Measurements from ENCODE around the gene SLX4IP.
"Not testable (repeated sequence)": the region's sequence is repeated elsewhere in the genome, so short reads cannot be mapped to it uniquely, and the experiment has no call there.

The SLX4IP gene

GRCh38 chr20:10579942-10580341 lies 144.8 kb downstream of the SLX4IP start:
- DNase-seq, result no peak

GRCh38 chr20:10580700-10581099 lies 145.6 kb downstream of the SLX4IP start:
- DNase-seq, result no peak

- no peak for DNase-seq
These were observed 146.7 kb downstream of the SLX4IP start for GRCh38 chr20:10581823-10582222.

- DNase-seq, result no peak
These were observed 149.3 kb downstream of the SLX4IP start for GRCh38 chr20:10584371-10584770.

DNA sequence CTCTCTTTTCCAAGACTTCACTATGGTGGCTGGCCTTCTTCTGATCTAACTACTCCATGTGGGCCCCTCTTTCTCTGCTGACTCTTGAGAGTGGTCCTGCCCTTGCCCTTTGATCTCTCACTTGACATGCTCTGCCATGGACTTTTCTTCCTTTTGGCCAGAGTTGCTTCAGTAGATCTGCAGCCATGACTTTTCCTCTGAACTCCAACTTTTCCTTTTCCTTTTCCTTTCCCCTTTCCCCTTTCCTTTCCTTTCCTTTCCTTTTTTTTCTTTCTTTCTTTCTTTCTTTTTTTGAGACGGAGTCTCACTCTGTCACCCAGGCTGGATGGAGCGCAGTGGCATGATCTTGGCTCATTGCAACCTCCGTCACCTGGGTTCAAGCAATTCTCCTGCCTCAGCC lies 150.2 kb downstream of the SLX4IP start:
- DNase-seq, result no peak

- DNase-seq, result no peak
These were observed 151.2 kb downstream of the SLX4IP start for GRCh38 chr20:10586296-10586695.

DNA sequence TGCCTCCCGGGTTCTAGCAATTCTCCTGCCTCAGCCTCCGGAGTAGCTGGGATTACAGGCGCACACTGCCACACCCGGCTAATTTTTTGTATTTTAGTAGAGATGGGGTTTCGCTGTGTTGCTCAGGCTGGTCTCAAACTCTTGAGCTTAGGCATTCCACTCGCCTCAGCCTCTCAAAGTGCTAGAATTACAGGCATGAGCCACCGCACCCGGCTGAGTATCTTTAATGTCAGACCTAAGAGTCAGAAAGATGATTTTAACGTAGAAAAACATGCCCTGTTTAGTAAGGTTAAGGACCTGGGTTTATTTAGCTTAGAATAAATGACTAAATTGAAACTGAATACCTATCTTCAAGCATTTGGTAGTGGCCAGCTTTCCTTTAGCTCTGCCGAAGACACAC lies 155.3 kb downstream of the SLX4IP start:
- not testable (repeated sequence) for DNase-seq

GRCh38 chr20:10590950-10591671 lies 156.0 kb downstream of the SLX4IP start:
- DNase-seq, result no peak

DNA sequence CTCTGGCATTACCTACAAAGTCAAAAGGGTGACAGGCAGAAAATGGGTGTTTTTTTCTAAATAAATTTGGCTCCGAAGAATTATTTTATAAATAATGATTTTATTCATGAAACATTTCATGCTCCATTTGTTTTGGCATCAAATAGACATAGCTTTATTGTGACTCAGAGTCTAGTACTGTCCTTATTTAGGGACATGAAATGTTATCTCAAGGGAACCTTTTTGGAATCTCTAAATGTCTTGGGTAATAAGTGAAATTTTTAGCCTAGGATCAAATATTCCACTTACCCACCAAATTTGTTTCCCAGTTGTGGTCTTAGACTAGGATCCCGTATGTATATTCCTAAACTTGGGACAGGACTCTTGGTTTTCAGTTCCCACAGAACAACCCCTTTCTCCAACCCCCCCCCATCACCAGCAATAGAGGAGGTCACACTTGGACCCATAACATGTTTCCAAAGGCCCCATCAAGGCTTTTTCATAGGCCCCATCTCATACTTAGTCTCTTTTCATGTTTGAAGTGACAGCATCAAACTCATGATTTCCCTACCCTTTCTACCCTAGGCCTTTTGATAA lies 156.9 kb downstream of the SLX4IP start:
- no peak for DNase-seq

DNA sequence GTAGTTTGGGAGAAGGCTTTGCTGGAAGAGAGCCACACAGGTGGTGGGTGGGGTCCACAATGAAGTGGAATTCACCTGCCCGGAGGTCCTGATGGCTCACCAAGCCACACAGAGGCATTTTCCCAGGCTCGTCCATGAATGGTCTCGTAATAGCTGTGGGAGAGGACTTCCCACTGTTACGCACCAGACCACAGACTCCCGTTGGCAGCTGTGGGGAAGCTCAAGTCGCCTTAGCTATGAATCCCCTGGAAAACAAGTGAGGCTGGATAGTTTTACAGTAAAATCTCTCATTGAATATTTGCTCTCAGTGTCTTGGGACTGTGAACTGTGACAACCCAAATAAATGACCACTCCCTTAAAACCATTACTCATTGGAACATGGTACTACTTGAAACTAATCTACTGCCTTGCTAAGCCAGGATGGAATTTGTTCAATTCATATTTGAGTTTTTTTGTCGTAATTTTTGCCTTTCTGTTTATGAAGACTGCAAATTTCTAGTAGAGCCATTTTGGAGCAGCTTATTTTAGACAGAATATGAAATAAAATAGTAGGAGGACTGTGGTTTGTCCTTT lies 159.3 kb downstream of the SLX4IP start:
- DNase-seq, result no peak

DNA sequence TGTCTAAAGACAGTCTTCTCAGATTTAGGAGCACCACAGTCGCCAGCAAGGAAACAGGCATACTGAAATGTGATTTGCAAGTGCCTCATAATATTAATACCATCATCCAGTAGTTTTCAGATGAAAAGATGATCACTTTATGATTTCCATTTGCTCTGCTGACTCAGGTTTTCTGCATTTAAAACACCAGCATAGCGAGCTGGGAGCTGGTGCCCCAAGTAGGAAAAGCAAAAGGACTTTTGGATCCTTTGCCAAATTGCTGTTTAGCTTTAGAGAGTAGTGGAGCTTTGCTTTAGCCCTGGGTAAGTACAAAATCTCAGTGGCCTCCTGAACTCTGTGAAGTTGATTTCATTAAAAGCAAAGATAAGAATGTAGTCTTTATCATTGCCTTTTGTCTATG lies 160.2 kb downstream of the SLX4IP start:
- no peak for DNase-seq

- no peak for DNase-seq
These were observed 160.9 kb downstream of the SLX4IP start for GRCh38 chr20:10595985-10596384.

GRCh38 chr20:10596710-10597121 lies 161.6 kb downstream of the SLX4IP start:
- no peak for DNase-seq

GRCh38 chr20:10597637-10598036 lies 162.5 kb downstream of the SLX4IP start:
- no peak for DNase-seq

DNA sequence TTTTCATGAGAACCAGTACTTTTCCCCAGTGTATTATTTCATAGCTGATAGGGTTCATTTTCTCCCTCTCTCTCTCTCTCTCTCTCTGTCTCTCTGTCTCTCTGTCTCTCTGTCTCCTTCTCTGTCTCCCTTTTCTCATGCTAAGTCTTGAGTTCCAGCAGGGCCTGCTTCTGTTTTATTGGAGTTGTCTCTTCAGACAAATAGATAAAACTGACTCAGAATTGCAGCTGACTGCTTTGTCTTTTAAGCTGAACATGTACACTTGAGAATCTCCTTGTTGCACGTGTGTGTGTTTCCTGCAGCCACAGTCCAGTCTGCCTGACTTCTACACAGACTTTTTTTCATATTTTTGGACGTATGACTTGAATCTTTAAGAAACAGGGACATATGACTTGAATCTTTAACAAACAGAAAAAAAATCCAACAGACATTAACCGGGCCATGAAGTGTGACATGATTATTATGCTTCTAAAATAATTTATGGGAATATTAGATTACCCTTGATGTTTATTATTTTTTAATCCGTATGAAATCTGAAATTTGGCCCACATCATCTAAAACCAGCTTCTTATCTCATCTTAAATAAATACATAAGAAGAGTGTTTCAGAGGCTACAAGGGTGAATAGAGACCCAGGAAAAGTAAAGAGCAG lies 167.2 kb downstream of the SLX4IP start:
- DNase-seq, result no peak

- no peak for DNase-seq
These were observed 168.3 kb downstream of the SLX4IP start for GRCh38 chr20:10603378-10603777.

DNA sequence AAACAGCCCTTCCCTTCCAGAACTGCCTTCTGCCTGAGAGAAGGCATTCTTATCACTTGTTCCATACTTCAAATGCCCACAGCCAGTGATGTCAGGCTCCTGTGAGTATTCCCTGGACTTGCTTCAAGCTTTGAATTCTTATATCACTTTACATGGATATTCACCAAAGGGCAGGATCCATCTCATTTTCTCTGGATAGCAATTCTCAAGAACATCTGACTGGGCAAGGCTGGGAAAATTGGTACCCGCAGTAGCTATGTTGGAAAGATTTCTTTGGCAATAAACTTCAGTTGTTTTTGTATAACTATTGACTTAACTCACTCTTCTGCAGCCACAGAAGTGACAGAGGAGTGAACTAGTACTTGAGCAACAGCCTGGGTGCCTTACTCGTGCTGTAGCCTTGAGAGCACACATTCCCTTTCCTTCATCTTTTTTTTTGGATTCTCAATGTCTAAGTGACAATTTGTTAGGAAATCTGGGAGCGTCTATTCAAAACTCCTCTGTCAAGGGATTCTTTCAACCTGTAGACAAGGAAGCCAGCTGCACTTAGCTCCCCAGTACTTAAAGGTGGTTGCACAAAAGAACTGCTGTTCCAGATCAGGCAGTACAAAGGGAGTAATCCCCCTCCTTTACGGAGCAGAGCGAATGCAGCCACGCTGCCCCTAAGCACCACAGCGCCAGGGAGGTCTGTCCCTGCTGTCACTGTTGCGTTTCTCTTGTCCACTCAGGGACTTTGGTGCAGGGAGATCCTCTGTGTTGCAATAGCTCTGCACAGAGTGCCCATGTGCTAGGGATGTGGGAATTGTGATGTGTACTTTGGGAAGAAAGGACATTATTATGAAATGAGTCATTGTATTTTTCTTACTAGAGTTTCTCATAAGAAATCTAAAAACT lies 169.1 kb downstream of the SLX4IP start:
- no peak for DNase-seq

GRCh38 chr20:10604865-10605440 lies 169.8 kb downstream of the SLX4IP start:
- DNase-seq, result no peak

- no peak for DNase-seq
These were observed 170.6 kb downstream of the SLX4IP start for GRCh38 chr20:10605547-10606195.

- DNase-seq, result no peak
These were observed 174.2 kb downstream of the SLX4IP start for GRCh38 chr20:10609276-10609675.

- DNase-seq, result no peak
These were observed 174.7 kb downstream of the SLX4IP start for GRCh38 chr20:10609770-10610169.

DNA sequence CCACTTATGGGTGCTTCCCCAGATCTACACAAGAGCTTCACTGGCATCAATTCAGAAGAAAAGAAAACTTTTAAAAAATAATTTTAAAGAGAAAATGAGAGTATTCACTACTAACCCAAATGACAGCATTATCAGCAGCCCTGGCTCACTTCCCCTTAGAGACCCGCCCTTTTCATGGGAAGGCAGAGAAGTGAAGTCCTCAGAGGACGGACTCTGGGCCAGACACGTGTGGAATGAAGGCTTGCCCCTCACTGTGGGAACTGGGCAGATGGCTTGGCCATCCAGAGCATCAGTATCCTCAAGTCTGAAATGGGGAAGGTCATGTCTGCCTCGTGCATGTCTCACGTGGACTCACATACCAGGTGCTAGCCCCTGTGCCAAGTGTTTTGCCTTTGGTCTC lies 175.1 kb downstream of the SLX4IP start:
- no peak for DNase-seq

All from activated CD4-positive, CD25-positive, alpha-beta regulatory T cell (primary cell).